ENCODE results near the gene STXBP1.

Gene STXBP1

GRCh38 chr9:127714951-127715469, 102.9 kb downstream of the STXBP1 start:
- no peak overlapping the region for H3K27ac ChIP-seq (ENCODE audit: low read length)
- H3K9me3 ChIP-seq (ENCODE audit: insufficient read depth, low read length): no peaks in the 10 kb centered on the region
- peak overlapping the region; percentile 89 for H3K4me3 ChIP-seq (ENCODE audit: low read length)
- H3K36me3 ChIP-seq (replicated peaks; ENCODE audit: low read depth, low read length): no peaks in the 10 kb centered on the region
- H3K4me1 ChIP-seq (ENCODE audit: low read length): peaks cover 8% of the 10 kb centered on the region
- H3K9ac ChIP-seq (ENCODE audit: low read length): peak overlapping the region; percentile 70
- H4K20me1 ChIP-seq (ENCODE audit: insufficient read depth, low read length): no peaks in the 10 kb centered on the region; the same call in 1 of the 2 replicates
- H2AFZ ChIP-seq (ENCODE audit: low read depth, low read length): peak overlapping the region; percentile 43; the same call in 1 of the 2 replicates
- no peaks in the 10 kb centered on the region for H3K27me3 ChIP-seq (ENCODE audit: low read depth, low read length)
- peak overlapping the region; percentile 94 for H3K4me2 ChIP-seq (ENCODE audit: low read length)
- TF ChIP-seq EZH2phosphoT487 (IDR thresholded peaks at IDR 0.05; ENCODE audit: low read depth): no peak
- no peak for TF ChIP-seq CTCF (IDR thresholded peaks at IDR 0.05; ENCODE audit: low read depth, low read length)
- H3K79me2 ChIP-seq (ENCODE audit: low read length): no peaks in the 10 kb centered on the region

- Histone ChIP-seq H3K36me3 (replicated peaks; ENCODE audit: low read depth, low read length) (no peaks in the 10 kb centered on the region), H3K4me2 (ENCODE audit: low read length) (peak within 1 kb of the TSS; percentile 94), H3K4me3 (ENCODE audit: low read length) (peak within 1 kb of the TSS; percentile 89), H3K27me3 (ENCODE audit: low read depth, low read length) (no peaks in the 10 kb centered on the region), H3K9ac (ENCODE audit: low read length) (peak within 1 kb of the TSS; percentile 70), H3K79me2 (ENCODE audit: low read length) (no peaks in the 10 kb centered on the region), H3K9me3 (ENCODE audit: insufficient read depth, low read length) (no peaks in the 10 kb centered on the region), H3K27ac (ENCODE audit: low read length) (no peak within 1 kb of the TSS), H4K20me1 (ENCODE audit: insufficient read depth, low read length) (no peaks in the 10 kb centered on the region; the same call in 1 of the 2 replicates), H3K4me1 (ENCODE audit: low read length) (peaks cover 8% of the 10 kb centered on the region), H2AFZ (ENCODE audit: low read depth, low read length) (peak within 1 kb of the TSS; percentile 57)
- no peak for TF ChIP-seq CTCF (IDR thresholded peaks at IDR 0.05; ENCODE audit: low read depth, low read length)
Observed at GRCh38 chr9:127715470-127716337, 103.6 kb downstream of the STXBP1 start, which contains the start of the genes PTRH1 and TTC16. Gene PTRH1 (minus strand): TSS chr9:127715663. CDS start chr9:127715639, 24 bp downstream. Gene TTC16 (plus strand): TSS chr9:127716079. CDS start chr9:127716146, 67 bp downstream.

GRCh38 chr9:127716412-127716811, 104.3 kb downstream of the STXBP1 start:
- H3K27ac ChIP-seq (ENCODE audit: low read length): no peak overlapping the region
- H3K9ac ChIP-seq (ENCODE audit: low read length): peak overlapping the region; percentile 10; the same call in 1 of the 2 replicates
- H2AFZ ChIP-seq (ENCODE audit: low read depth, low read length): peak overlapping the region; percentile 57; the same call in 1 of the 2 replicates
- no peaks in the 10 kb centered on the region for H3K27me3 ChIP-seq (ENCODE audit: low read depth, low read length)
- no peaks in the 10 kb centered on the region for H3K79me2 ChIP-seq (ENCODE audit: low read length)
- no peaks in the 10 kb centered on the region for H3K9me3 ChIP-seq (ENCODE audit: insufficient read depth, low read length)
- H3K36me3 ChIP-seq (replicated peaks; ENCODE audit: low read depth, low read length): no peaks in the 10 kb centered on the region
- TF ChIP-seq CTCF (IDR thresholded peaks at IDR 0.05; ENCODE audit: low read depth, low read length): no peak
- TF ChIP-seq EZH2phosphoT487 (IDR thresholded peaks at IDR 0.05; ENCODE audit: low read depth): no peak
- H4K20me1 ChIP-seq (ENCODE audit: insufficient read depth, low read length): no peaks in the 10 kb centered on the region; the same call in 1 of the 2 replicates
- H3K4me2 ChIP-seq (ENCODE audit: low read length): peak overlapping the region; percentile 94
- H3K4me1 ChIP-seq (ENCODE audit: low read length): peaks cover 8% of the 10 kb centered on the region
- H3K4me3 ChIP-seq (ENCODE audit: low read length): peak overlapping the region; percentile 89

- Histone ChIP-seq H3K27ac (ENCODE audit: low read length) (no peak overlapping the region), H3K4me3 (ENCODE audit: low read length) (no peak overlapping the region), H3K27me3 (ENCODE audit: low read depth, low read length) (peaks cover 4% of the 10 kb centered on the region), H3K79me2 (ENCODE audit: low read length) (no peaks in the 10 kb centered on the region), H3K36me3 (replicated peaks; ENCODE audit: low read depth, low read length) (no peaks in the 10 kb centered on the region), H3K4me2 (ENCODE audit: low read length) (no peak overlapping the region), H3K9ac (ENCODE audit: low read length) (no peak overlapping the region), H2AFZ (ENCODE audit: low read depth, low read length) (no peak overlapping the region), H3K4me1 (ENCODE audit: low read length) (peaks cover 8% of the 10 kb centered on the region), H3K9me3 (ENCODE audit: insufficient read depth, low read length) (no peaks in the 10 kb centered on the region), H4K20me1 (ENCODE audit: insufficient read depth, low read length) (no peaks in the 10 kb centered on the region; the same call in 1 of the 2 replicates)
- TF ChIP-seq EZH2phosphoT487 (IDR thresholded peaks at IDR 0.05; ENCODE audit: low read depth) (no peak), CTCF (IDR thresholded peaks at IDR 0.05; ENCODE audit: low read depth, low read length) (no peak)
Observed at GRCh38 chr9:127717766-127718165, 105.7 kb downstream of the STXBP1 start.
